ENCODE data around the gene PYGB.

- TF ChIP-seq CTCF (IDR thresholded peaks at IDR 0.05) (no peak), EZH2 (IDR thresholded peaks at IDR 0.05; ENCODE audit: borderline replicate concordance, insufficient read depth, low read depth, low read length, poor library complexity, severe bottlenecking) (no peak)
These were observed 28.7 kb downstream of the PYGB start for GRCh38 chr20:25276533-25277050.

All from B cell (primary cell).